CD14-positive monocyte (primary cell): ENCODE data around the gene NEFH. TPM values are rescaled to one million over a fixed set of nuclear protein-coding genes. Genes with fewer than 3 reads are reported as not detected.

Experiments used
- DNase-seq, 3 donors: peaks; one replicate each; pipeline ENCODE4 v3.0.0-alpha.2; 2011 to 2022
- H2AFZ ChIP-seq: 2 replicates; pipeline ENCODE4 v1.6.0; 2012; ENCODE audit warnings: mild to moderate bottlenecking, low read depth, low read length, inconsistent platforms; ENCODE audit not compliant: insufficient read depth, poor library complexity, severe bottlenecking
- H3K27ac ChIP-seq, 2 donors: 1 replicate in 1 of 2; 2 replicates in 1 of 2; pipeline ENCODE4 v1.5.1; 2012 to 2013; ENCODE audit warnings: low read length in 2 of 2, control low read depth in 1 of 2, inconsistent platforms in 1 of 2, low read depth in 1 of 2, mild to moderate bottlenecking in 1 of 2
- H3K27me3 ChIP-seq, 2 donors: one replicate each; pipeline versions ENCODE4 v1.6.0 to v1.6.1; 2011 to 2013; ENCODE audit warnings: low read length in 2 of 2; ENCODE audit not compliant: control insufficient read depth in 2 of 2, insufficient read depth in 2 of 2
- H3K36me3 ChIP-seq, 2 donors: replicated peaks in 1 of 2; 1 replicate in 1 of 2; 2 replicates in 1 of 2; pipeline versions ENCODE4 v1.5.1 to v1.6.1; 2012 to 2013; ENCODE audit warnings: low read length in 2 of 2, control low read depth in 1 of 2, inconsistent platforms in 1 of 2, mild to moderate bottlenecking in 1 of 2; ENCODE audit not compliant: insufficient read depth in 2 of 2, control insufficient read depth in 1 of 2
- H3K4me1 ChIP-seq, 2 donors: 1 replicate in 1 of 2; 2 replicates in 1 of 2; pipeline versions ENCODE4 v1.5.1 to v1.6.1; 2012 to 2013; ENCODE audit warnings: low read length in 2 of 2, control low read depth in 1 of 2, inconsistent platforms in 1 of 2, mild to moderate bottlenecking in 1 of 2, moderate library complexity in 1 of 2; ENCODE audit not compliant: insufficient read depth in 2 of 2, control insufficient read depth in 1 of 2
- H3K4me2 ChIP-seq: replicated peaks from 2 replicates; pipeline ENCODE3; 2012; ENCODE audit warnings: low read length, moderate library complexity, mild to moderate bottlenecking; ENCODE audit not compliant: poor library complexity, severe bottlenecking; ENCODE audit errors: extremely low read depth
- H3K4me3 ChIP-seq, 3 experiments: fragments of 200-600 bp in 1 of 3; sonication (generic) in 1 of 3; replicated peaks in 1 of 3; 1 replicate in 2 of 3; 2 replicates in 1 of 3; pipeline ENCODE4 v1.5.1; 2011 to 2013; ENCODE audit warnings: low read length in 3 of 3, mild to moderate bottlenecking in 3 of 3, control low read depth in 2 of 3, low read depth in 2 of 3, inconsistent platforms in 1 of 3, moderate library complexity in 1 of 3
- H3K79me2 ChIP-seq: 2 replicates; pipeline ENCODE4 v1.6.0; 2012; ENCODE audit warnings: mild to moderate bottlenecking, control low read depth, inconsistent platforms, low read length, moderate library complexity; ENCODE audit not compliant: insufficient read depth
- H3K9ac ChIP-seq: 2 replicates; pipeline ENCODE4 v1.6.0; 2017; ENCODE audit warnings: low read length, mild to moderate bottlenecking; ENCODE audit not compliant: insufficient read depth, poor library complexity, severe bottlenecking
- H3K9me3 ChIP-seq, 2 donors: replicated peaks in 1 of 2; 1 replicate in 1 of 2; 2 replicates in 1 of 2; pipeline versions ENCODE4 v1.5.1 to v1.6.1; 2012 to 2013; ENCODE audit warnings: low read length in 2 of 2, control low read depth in 1 of 2; ENCODE audit not compliant: control insufficient read depth in 1 of 2, insufficient read depth in 1 of 2
- H4K20me1 ChIP-seq: 2 replicates; pipeline ENCODE4 v1.6.0; 2012; ENCODE audit warnings: mild to moderate bottlenecking, low read length, control low read depth, moderate library complexity; ENCODE audit not compliant: insufficient read depth
- H3K27ac Mint-ChIP-seq, 7 donors: one replicate each; pipeline ENCODE4 v1.8.0; 2020; ENCODE audit warnings: mild to moderate bottlenecking in 7 of 7, mixed read lengths in 7 of 7, moderate library complexity in 6 of 7, inconsistent platforms in 2 of 7
- H3K27me3 Mint-ChIP-seq, 3 donors: one replicate each; pipeline ENCODE4 v1.8.0; 2021 to 2022; ENCODE audit warnings: low read depth in 3 of 3, mild to moderate bottlenecking in 3 of 3, mixed read lengths in 3 of 3, moderate library complexity in 3 of 3, inconsistent platforms in 1 of 3
- H3K36me3 Mint-ChIP-seq, 2 donors: one replicate each; pipeline ENCODE4 v1.8.0; 2020; ENCODE audit warnings: mixed read lengths in 2 of 2, inconsistent platforms in 1 of 2, mild to moderate bottlenecking in 1 of 2
- H3K4me1 Mint-ChIP-seq: one replicate; pipeline ENCODE4 v1.8.0; 2020; ENCODE audit warnings: mild to moderate bottlenecking, mixed read lengths
- H3K4me3 Mint-ChIP-seq, 2 donors: one replicate each; pipeline ENCODE4 v1.8.0; 2020; ENCODE audit warnings: mild to moderate bottlenecking in 2 of 2, mixed read lengths in 2 of 2, moderate library complexity in 1 of 2
- H3K9me3 Mint-ChIP-seq, 7 donors: one replicate each; pipeline ENCODE4 v1.8.0; 2020 to 2022; ENCODE audit warnings: mixed read lengths in 7 of 7, mild to moderate bottlenecking in 6 of 7, moderate library complexity in 6 of 7, inconsistent platforms in 2 of 7
- WGBS: methylation state at CpG from one replicate; pipeline ENCODE4 v1.1.5; 2013; ENCODE audit warnings: missing lambda C conversion rate; ENCODE audit not compliant: insufficient coverage; 5-methylcytosine and 5-hydroxymethylcytosine counted together
- intact Hi-C, 2 donors: fragments of 100-400 bp; cut with micrococcal nuclease; formaldehyde crosslinking; loops; one replicate each; pipeline versions ENCODE4 v1.15.0 to v1.15.1; 2023
- polyA plus RNA-seq, 3 donors: library from polyadenylated mRNA; depleted of rRNA in 1 of 3; unstranded in 2 of 3; stranded (reverse) in 1 of 3; fragments of 300-500 nt in 2 of 3; fragments of >200 nt in 1 of 3; fragmentation: Illumina TruSeq in 2 of 3; gene quantifications; 1 replicate in 2 of 3; 2 replicates in 1 of 3; pipeline ENCODE4 v1.2.3, GENCODE V29; 2012 to 2021
- TF ChIP-seq, protein P1 (sequence below): fragments of 200-600 bp; IDR thresholded peaks from one replicate; pipeline ENCODE4 v1.8.0; 2022; ENCODE audit warnings: antibody characterized with exemption, mild to moderate bottlenecking

The NEFH gene
- polyA plus RNA-seq, 3 donors = 0.20 to 1.2 (median 0.74) TPM

DNA sequence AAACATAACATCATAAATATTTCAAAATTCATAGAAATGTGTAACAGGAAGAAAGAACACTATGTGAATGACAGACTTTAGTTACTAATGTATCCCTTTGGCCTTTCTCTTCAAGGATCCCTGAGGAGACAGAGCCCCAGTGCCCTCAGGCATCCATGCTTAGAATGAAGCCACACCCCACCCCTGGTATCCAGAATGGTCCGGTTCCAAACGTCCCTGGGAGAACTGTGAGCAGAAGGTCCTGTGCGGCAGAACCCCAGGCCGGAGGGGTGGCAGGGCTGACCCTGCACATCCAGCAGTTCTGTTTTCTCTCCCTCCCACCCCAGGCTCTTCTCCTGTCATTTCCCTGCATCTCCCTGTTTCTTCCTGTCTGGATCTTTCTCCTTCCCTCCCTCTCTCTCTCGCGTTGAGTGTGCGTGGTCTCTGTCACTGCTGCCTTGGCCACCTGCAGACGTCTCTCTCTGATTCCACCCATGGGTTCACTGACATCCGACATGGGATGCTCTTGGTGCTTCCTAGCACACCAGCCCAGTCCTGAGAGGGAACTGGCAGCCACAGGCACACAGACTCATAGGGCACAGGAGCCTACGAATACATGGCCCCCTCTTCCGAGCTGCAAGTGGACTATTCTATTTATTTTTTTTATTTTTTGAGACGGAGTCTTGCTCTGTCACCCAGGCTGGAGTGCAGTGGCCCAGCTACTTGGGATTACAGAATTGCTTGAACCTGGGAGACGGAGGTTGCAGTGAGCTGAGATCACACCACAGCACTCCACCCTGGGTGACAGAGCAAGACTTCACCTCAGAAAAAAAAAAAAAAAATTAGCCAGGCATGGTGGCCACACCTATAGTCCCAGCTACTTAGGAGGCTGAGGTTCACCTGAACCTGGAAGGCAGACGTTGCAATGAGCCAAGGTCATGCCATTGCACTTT lies 35.9 kb upstream of the NEFH start:
- DNase-seq = no peak
- H2AFZ ChIP-seq = no peak overlapping the region
- H3K9me3 ChIP-seq = no peaks in the 10 kb centered on the region
- TF ChIP-seq, protein P1, sequence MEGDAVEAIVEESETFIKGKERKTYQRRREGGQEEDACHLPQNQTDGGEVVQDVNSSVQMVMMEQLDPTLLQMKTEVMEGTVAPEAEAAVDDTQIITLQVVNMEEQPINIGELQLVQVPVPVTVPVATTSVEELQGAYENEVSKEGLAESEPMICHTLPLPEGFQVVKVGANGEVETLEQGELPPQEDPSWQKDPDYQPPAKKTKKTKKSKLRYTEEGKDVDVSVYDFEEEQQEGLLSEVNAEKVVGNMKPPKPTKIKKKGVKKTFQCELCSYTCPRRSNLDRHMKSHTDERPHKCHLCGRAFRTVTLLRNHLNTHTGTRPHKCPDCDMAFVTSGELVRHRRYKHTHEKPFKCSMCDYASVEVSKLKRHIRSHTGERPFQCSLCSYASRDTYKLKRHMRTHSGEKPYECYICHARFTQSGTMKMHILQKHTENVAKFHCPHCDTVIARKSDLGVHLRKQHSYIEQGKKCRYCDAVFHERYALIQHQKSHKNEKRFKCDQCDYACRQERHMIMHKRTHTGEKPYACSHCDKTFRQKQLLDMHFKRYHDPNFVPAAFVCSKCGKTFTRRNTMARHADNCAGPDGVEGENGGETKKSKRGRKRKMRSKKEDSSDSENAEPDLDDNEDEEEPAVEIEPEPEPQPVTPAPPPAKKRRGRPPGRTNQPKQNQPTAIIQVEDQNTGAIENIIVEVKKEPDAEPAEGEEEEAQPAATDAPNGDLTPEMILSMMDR = no peak
- H3K27ac Mint-ChIP-seq = no peak overlapping the region
- 82% methylated on average over 11 of the region's 14 CpGs for WGBS
- H3K4me1 Mint-ChIP-seq = no peaks in the 10 kb centered on the region
- H3K9me3 Mint-ChIP-seq = no peaks in the 10 kb centered on the region
- no peak overlapping the region for H3K27ac ChIP-seq
- no peaks in the 10 kb centered on the region for H3K79me2 ChIP-seq
- H3K9ac ChIP-seq = no peak overlapping the region
- H3K36me3 Mint-ChIP-seq = no peaks in the 10 kb centered on the region
- no peaks in the 10 kb centered on the region for H3K27me3 ChIP-seq
- H3K4me2 ChIP-seq = no peak overlapping the region
- intact Hi-C loops = no loop called here
- H3K36me3 ChIP-seq = no peaks in the 10 kb centered on the region
- H3K4me3 ChIP-seq = no peak overlapping the region
- H3K4me3 Mint-ChIP-seq = no peak overlapping the region
- peaks cover 2 to 5% (median 4%) of the 10 kb centered on the region in 3 donors for H3K27me3 Mint-ChIP-seq
- H3K4me1 ChIP-seq = no peaks in the 10 kb centered on the region
- no peaks in the 10 kb centered on the region for H4K20me1 ChIP-seq

DNA sequence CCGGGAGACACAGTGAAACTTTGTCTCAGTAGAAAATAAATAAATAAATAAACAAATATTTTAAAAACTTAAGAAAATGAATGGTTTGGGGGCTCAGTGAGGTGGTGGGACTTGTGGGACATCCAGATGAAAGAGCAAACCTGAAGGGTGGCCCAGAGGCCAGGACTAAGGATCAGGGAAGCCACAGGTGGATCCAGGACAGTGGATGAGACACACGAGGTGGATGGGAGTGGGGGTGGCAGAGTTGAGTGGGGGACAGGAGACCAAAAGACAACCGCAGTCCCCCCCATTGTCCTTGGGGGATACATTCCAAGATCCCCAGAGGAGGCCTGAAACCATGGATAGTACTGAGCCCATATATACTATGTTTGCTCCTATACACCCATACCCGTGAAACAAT lies 34.5 kb upstream of the NEFH start:
- WGBS = no CpG with 5 or more reads among the region's 4 CpGs
- no peak overlapping the region for H3K9ac ChIP-seq
- H3K36me3 ChIP-seq = no peaks in the 10 kb centered on the region
- Mint-ChIP-seq H3K9me3 (no peaks in the 10 kb centered on the region), H3K27me3 (peaks cover 2 to 5% (median 4%) of the 10 kb centered on the region in 3 donors), H3K4me1 (no peaks in the 10 kb centered on the region), H3K4me3 (no peak overlapping the region), H3K36me3 (no peaks in the 10 kb centered on the region), H3K27ac (no peak overlapping the region)
- no peak for DNase-seq
- H3K4me2 ChIP-seq = no peak overlapping the region
- H4K20me1 ChIP-seq = no peaks in the 10 kb centered on the region
- intact Hi-C loops = no loop called here
- no peaks in the 10 kb centered on the region for H3K79me2 ChIP-seq
- TF ChIP-seq, protein P1 = no peak
- H3K27me3 ChIP-seq = no peaks in the 10 kb centered on the region
- no peak overlapping the region for H3K4me3 ChIP-seq
- H3K4me1 ChIP-seq = no peaks in the 10 kb centered on the region
- no peak overlapping the region for H3K27ac ChIP-seq
- no peaks in the 10 kb centered on the region for H3K9me3 ChIP-seq
- H2AFZ ChIP-seq = no peak overlapping the region
